Measurements from ENCODE around the gene RPL31. TPM values are rescaled to one million over a fixed set of nuclear protein-coding genes. Genes with fewer than 3 reads are reported as not detected.

The RPL31 gene
- total and polyA plus RNA-seq, 7 donors, result 1,030 to 7,327 (median 2,345) TPM

DNA sequence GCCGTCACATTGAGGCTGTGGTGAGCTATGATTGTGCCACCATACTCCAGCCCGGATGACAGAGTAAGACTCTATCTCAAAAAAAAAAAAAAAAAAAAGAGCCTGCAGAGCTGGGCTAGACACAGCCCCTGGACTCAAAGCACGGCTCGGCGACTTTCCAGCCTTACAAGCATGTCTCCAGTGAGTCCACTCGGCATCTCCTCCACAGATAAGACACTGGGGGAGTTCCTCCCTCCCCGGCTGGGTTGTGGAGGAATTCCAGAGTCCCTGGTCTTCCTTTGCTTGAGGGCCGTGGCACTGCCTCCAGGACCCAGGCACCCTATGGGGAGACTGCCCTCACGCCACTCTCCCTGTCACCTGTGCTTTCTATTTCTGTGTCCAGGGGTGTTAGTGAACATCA is 30.9 kb upstream of the RPL31 start:
- Histone ChIP-seq H3K9me3 (no peaks in the 10 kb centered on the region), H3K27me3 (no peaks in the 10 kb centered on the region), H3K36me3 (peaks cover 0 to 25% (median 3%) of the 10 kb centered on the region in 4 donors), H3K4me1 (peaks cover 0 to 3% (median 2%) of the 10 kb centered on the region in 4 donors), H3K4me3 (no peak overlapping the region), H3K27ac (no peak overlapping the region)
- intact Hi-C loops (cut with DNase I), result loop anchor here (10.0 kb wide), 1 partner anchor 86 kb away; no protein-coding TSS in a partner anchor
- WGBS, 2 donors, result 94 to 96% methylated on average over 9 of the region's 9 CpGs
- TF ChIP-seq EP300 (IDR thresholded peaks at IDR 0.05), result no peak
- TF ChIP-seq, protein P1, sequence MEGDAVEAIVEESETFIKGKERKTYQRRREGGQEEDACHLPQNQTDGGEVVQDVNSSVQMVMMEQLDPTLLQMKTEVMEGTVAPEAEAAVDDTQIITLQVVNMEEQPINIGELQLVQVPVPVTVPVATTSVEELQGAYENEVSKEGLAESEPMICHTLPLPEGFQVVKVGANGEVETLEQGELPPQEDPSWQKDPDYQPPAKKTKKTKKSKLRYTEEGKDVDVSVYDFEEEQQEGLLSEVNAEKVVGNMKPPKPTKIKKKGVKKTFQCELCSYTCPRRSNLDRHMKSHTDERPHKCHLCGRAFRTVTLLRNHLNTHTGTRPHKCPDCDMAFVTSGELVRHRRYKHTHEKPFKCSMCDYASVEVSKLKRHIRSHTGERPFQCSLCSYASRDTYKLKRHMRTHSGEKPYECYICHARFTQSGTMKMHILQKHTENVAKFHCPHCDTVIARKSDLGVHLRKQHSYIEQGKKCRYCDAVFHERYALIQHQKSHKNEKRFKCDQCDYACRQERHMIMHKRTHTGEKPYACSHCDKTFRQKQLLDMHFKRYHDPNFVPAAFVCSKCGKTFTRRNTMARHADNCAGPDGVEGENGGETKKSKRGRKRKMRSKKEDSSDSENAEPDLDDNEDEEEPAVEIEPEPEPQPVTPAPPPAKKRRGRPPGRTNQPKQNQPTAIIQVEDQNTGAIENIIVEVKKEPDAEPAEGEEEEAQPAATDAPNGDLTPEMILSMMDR (IDR thresholded peaks at IDR 0.05), result no peak
- no peak for TF ChIP-seq POLR2AphosphoS5 (IDR thresholded peaks at IDR 0.05)
- no peak for TF ChIP-seq POLR2A (IDR thresholded peaks at IDR 0.05)
- DNase-seq, result peak; percentile 55

DNA sequence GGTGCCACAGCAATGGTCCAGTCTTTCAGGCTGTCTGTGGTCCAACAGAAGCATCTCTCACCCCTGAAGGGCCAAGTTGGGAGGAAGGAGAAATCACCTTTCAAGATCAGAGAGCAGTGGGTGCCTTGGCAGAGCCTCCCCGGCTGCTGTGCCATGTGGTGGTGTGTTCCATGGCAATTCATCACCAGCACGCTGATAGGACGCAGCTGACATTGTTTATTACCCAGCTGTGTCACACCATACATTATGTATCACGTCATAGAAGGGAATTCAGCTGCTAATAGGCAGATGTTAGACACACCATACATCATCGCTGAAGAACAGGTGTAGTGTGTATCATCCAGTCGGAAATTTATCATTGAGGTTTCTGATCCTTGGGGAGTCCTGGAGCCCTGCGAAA is 29.6 kb upstream of the RPL31 start:
- no peaks in the 10 kb centered on the region for H3K27me3 ChIP-seq
- H3K9me3 ChIP-seq, result no peaks in the 10 kb centered on the region
- 88 to 93% methylated on average over 7 of the region's 7 CpGs for WGBS, 2 donors
- intact Hi-C loops (cut with DNase I), result loop anchor here (10.0 kb wide), 1 partner anchor 88 kb away; no protein-coding TSS in a partner anchor
- peak; percentile 8 for DNase-seq
- H3K27ac ChIP-seq, result no peak overlapping the region
- peaks cover 0 to 25% (median 3%) of the 10 kb centered on the region in 4 donors for H3K36me3 ChIP-seq
- H3K4me1 ChIP-seq, result peaks cover 0 to 16% (median 14%) of the 10 kb centered on the region in 4 donors
- no peak overlapping the region for H3K4me3 ChIP-seq
- TF ChIP-seq EP300 (IDR thresholded peaks at IDR 0.05) (no peak), POLR2A (IDR thresholded peaks at IDR 0.05) (no peak), POLR2AphosphoS5 (IDR thresholded peaks at IDR 0.05) (no peak)
- TF ChIP-seq, protein P1 (IDR thresholded peaks at IDR 0.05), result no peak

DNA sequence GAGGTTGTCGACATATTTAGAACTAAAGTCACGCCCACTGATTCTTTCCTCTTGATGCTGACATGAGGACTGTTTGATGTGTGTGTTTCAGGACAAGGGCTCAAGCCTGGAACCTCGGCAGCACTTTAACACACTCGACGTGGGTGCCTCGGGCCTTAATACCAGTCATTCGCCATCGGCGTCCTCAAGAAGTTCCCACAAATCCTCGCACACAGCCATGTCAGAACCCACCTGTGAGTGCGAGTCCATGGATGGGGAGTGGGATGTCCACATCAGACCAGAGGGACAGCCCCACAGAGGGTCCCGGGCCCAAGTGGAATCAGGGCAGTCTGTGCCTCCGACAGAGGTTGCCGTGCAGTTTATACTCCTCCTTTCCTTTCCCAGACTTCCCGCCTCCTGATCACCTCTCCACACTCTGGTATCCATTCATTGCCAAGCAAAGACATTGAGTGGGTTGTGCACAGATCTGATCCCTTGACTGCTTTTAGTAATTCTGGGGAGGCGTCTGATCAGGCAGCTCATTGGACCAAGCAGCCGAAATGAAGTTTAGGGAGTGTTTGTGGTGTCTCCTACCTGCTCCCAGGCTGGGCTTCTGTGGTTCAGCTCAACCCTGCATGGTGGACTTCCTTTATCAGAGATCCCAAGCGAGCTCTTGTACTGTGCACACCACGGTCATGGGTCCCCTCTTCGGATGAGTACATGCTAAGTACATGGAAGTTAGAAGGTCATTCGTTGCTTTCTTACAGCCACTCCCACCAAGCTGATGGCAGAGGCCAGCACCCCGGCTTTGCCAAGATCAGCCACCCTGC is 27.2 kb upstream of the RPL31 start:
- H3K36me3 ChIP-seq, result peaks cover 0 to 16% (median 3%) of the 10 kb centered on the region in 4 donors
- WGBS, 2 donors, result 93 to 95% methylated on average over 22 of the region's 22 CpGs

DNA sequence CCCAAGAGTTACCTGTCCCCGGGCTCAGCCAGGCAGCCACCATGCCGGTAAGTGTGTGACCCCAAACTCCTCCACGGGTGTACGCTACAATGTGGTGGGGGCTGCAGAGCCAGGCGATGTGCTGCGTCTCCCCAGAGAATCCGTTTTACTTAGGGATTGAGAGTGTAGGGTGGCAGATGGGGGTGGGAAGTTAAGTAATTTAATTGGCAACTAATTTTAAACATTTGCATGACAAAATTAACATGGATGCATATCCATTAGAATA is 26.6 kb upstream of the RPL31 start:
- WGBS, 2 donors, result 94 to 97% methylated on average over 7 of the region's 7 CpGs
- intact Hi-C loops (cut with DNase I), result loop anchor here (5.0 to 10.0 kb wide), 2 partner anchors 91 to 153 kb away; partner anchors contain the start of gene NPAS2

More for the DNA sequence above, 27.2 kb upstream of the RPL31 start:
- Histone ChIP-seq H3K9me3 (no peaks in the 10 kb centered on the region), H3K27me3 (no peaks in the 10 kb centered on the region), H3K4me1 (peaks cover 0 to 33% (median 29%) of the 10 kb centered on the region in 4 donors), H3K4me3 (no peak overlapping the region), H3K27ac (no peak overlapping the region)
- intact Hi-C loops (cut with DNase I), result loop anchor here (5.0 to 10.0 kb wide), 2 partner anchors 90 to 153 kb away; partner anchors contain the start of gene NPAS2
- TF ChIP-seq POLR2AphosphoS5 (IDR thresholded peaks at IDR 0.05) (no peak), POLR2A (IDR thresholded peaks at IDR 0.05) (no peak), EP300 (IDR thresholded peaks at IDR 0.05) (no peak)
- TF ChIP-seq, protein P1 (IDR thresholded peaks at IDR 0.05), result no peak
- peak; percentile 42 for DNase-seq

More for the DNA sequence above, 26.6 kb upstream of the RPL31 start:
- no peak overlapping the region for H3K4me3 ChIP-seq
- H3K36me3 ChIP-seq, result peaks cover 0 to 12% (median 3%) of the 10 kb centered on the region in 4 donors
- H3K4me1 ChIP-seq, result peaks cover 0 to 33% (median 29%) of the 10 kb centered on the region in 4 donors
- no peaks in the 10 kb centered on the region for H3K9me3 ChIP-seq
- no peaks in the 10 kb centered on the region for H3K27me3 ChIP-seq
- peak; percentile 24 for DNase-seq
- TF ChIP-seq, protein P1 (IDR thresholded peaks at IDR 0.05), result no peak
- TF ChIP-seq POLR2AphosphoS5 (IDR thresholded peaks at IDR 0.05) (no peak), EP300 (IDR thresholded peaks at IDR 0.05) (no peak), POLR2A (IDR thresholded peaks at IDR 0.05) (no peak)
- H3K27ac ChIP-seq, result no peak overlapping the region

All from sigmoid colon (tissue), 7 donors.